A549 (cell line): ENCODE measurements around the gene MAPK8IP3. TPM values are rescaled to one million over a fixed set of nuclear protein-coding genes. Genes with fewer than 3 reads are reported as not detected.

Source experiments
- ATAC-seq, 2 experiments: fragments of 200-7000 bp in 1 of 2; fragments of >200 bp in 1 of 2; cut with Nextera tagmentation in 1 of 2; cut with Tn5 transposase in 1 of 2; 3 replicates each; pipeline versions ENCODE4 v1.8.0 to v1.9.1; 2018 to 2020; ENCODE audit warnings: mild to moderate bottlenecking in 1 of 2, moderate library complexity in 1 of 2
- CTCF ChIA-PET: fragments of 300-600 bp; sonication (Branson Sonifier 250); formaldehyde crosslinking; extraction: SDS; loops from one replicate; lab custom pipeline; 2021; ENCODE audit warnings: antibody characterized with exemption, inconsistent platforms; lab: Yijun Ruan, JAX
- POLR2A ChIA-PET: fragments of 350-600 bp; formaldehyde crosslinking; extraction: SDS; loops from one replicate; lab custom pipeline; 2021; ENCODE audit warnings: antibody characterized with exemption, inconsistent platforms; lab: Yijun Ruan, JAX
- DNase-seq, 2 experiments: peaks; one replicate each; pipeline versions ENCODE4 v3.0.0 to v3.0.0-alpha.2; 2011 to 2016; ENCODE audit warnings: low read depth in 1 of 2, low spot score in 1 of 2
- FAIRE-seq: peaks from 2 replicates; lab custom pipeline; 2011; peaks lifted over from hg19 to GRCh38; lab: Jason Lieb, UNC
- H3K27ac ChIP-seq, 2 experiments: fragments of >200 bp; sonication (Bioruptor Twin); formaldehyde crosslinking; 3 replicates each; pipeline ENCODE4 v1.5.1; 2016 to 2017
- H3K4me1 ChIP-seq: fragments of >200 bp; sonication (Bioruptor Twin); formaldehyde crosslinking; 3 replicates; pipeline ENCODE4 v1.6.1; 2016
- H3K4me2 ChIP-seq: fragments of >200 bp; sonication (Bioruptor Twin); formaldehyde crosslinking; 3 replicates; pipeline ENCODE4 v1.6.1; 2016
- H3K4me3 ChIP-seq: fragments of >200 bp; sonication (Bioruptor Twin); formaldehyde crosslinking; 3 replicates; pipeline ENCODE4 v1.5.1; 2016
- H3K9me3 ChIP-seq: fragments of >200 bp; sonication (Bioruptor Twin); formaldehyde crosslinking; 3 replicates; pipeline ENCODE4 v1.6.1; 2016
- CHD4 ChIP-seq: fragments of 200-600 bp; sonication (generic); IDR thresholded peaks from 2 replicates; pipeline ENCODE4 v1.6.1; 2016; ENCODE audit warnings: antibody characterized with exemption, mild to moderate bottlenecking, borderline replicate concordance
- EHF ChIP-seq: fragments of 250-450 bp; sonication (Bioruptor Pico); IDR thresholded peaks from 2 replicates; pipeline ENCODE4 v1.5.0; 2020; ENCODE audit warnings: mild to moderate bottlenecking
- EHMT2 ChIP-seq: fragments of 200-600 bp; sonication (generic); IDR thresholded peaks from 2 replicates; pipeline ENCODE4 v1.6.1; 2016; ENCODE audit warnings: antibody characterized with exemption, low read depth, mild to moderate bottlenecking, moderate library complexity
- ELK1 ChIP-seq: fragments of 150-350 bp; IDR thresholded peaks from 2 replicates; pipeline ENCODE4 v1.6.1; 2014; ENCODE audit warnings: low read depth, mild to moderate bottlenecking, low read length
- FOXS1 ChIP-seq: fragments of 250-450 bp; sonication (Bioruptor Pico); IDR thresholded peaks from 2 replicates; pipeline ENCODE4 v1.5.0; 2020; ENCODE audit warnings: mild to moderate bottlenecking, moderate library complexity
- HES2 ChIP-seq: fragments of >200 bp; sonication (Bioruptor Twin); formaldehyde crosslinking; IDR thresholded peaks from 2 replicates; pipeline ENCODE4 v1.6.1; 2016
- HOXA7 ChIP-seq: fragments of 250-450 bp; sonication (Bioruptor Pico); IDR thresholded peaks from 2 replicates; pipeline ENCODE4 v1.5.0; 2020; ENCODE audit warnings: mild to moderate bottlenecking, moderate library complexity
- HOXB5 ChIP-seq: fragments of 250-450 bp; sonication (Bioruptor Pico); IDR thresholded peaks from 2 replicates; pipeline ENCODE4 v1.5.0; 2020; ENCODE audit warnings: mild to moderate bottlenecking, moderate library complexity
- JUN ChIP-seq, 2 experiments: fragments of >200 bp; sonication (Bioruptor Twin); formaldehyde crosslinking; IDR thresholded peaks; 2 replicates in 1 of 2; 3 replicates in 1 of 2; pipeline ENCODE4 v1.6.1; 2016 to 2017
- MYC ChIP-seq: IDR thresholded peaks from 2 replicates; pipeline ENCODE4 v1.6.1; 2012; ENCODE audit warnings: mild to moderate bottlenecking, inconsistent platforms, low read length, improper control_type of control experiment, borderline replicate concordance
- NFE2L2 ChIP-seq: fragments of 150-350 bp; conservative IDR thresholded peaks from 2 replicates; pipeline ENCODE4 v1.6.1; 2014; ENCODE audit warnings: low read length
- NR3C1 ChIP-seq: fragments of >200 bp; sonication (Bioruptor Twin); formaldehyde crosslinking; IDR thresholded peaks from 3 replicates; pipeline ENCODE4 v1.6.1; 2017
- POLR2AphosphoS2 ChIP-seq: conservative IDR thresholded peaks from 2 replicates; pipeline ENCODE4 v1.6.1; 2012; ENCODE audit warnings: low read length, improper control_type of control experiment, inconsistent platforms
- RARB ChIP-seq: fragments of 250-450 bp; sonication (Bioruptor Pico); IDR thresholded peaks from 2 replicates; pipeline ENCODE4 v1.8.0; 2021; ENCODE audit warnings: mild to moderate bottlenecking, moderate library complexity
- RNF2 ChIP-seq: fragments of 200-600 bp; sonication (generic); IDR thresholded peaks from 2 replicates; pipeline ENCODE4 v1.6.1; 2016; ENCODE audit warnings: low read depth, mild to moderate bottlenecking, antibody characterized with exemption, moderate library complexity, borderline replicate concordance
- SREBF2 ChIP-seq: fragments of 450-650 bp; IDR thresholded peaks from 2 replicates; pipeline ENCODE4 v1.6.1; 2014; ENCODE audit warnings: mild to moderate bottlenecking, moderate library complexity
- TP53 ChIP-seq: fragments of 250-450 bp; sonication (Bioruptor Pico); IDR thresholded peaks from 2 replicates; pipeline ENCODE4 v1.5.0; 2021; ENCODE audit warnings: mild to moderate bottlenecking, moderate library complexity
- ZC3H11A ChIP-seq: fragments of 450-650 bp; IDR thresholded peaks from 2 replicates; pipeline ENCODE4 v1.6.1; 2014; ENCODE audit warnings: antibody characterized with exemption, mild to moderate bottlenecking
- WGBS: methylation state at CpG from one replicate; pipeline ENCODE4 v1.1.6; 2017; ENCODE audit errors: missing lambda C conversion rate; 5-methylcytosine and 5-hydroxymethylcytosine counted together
- polyA plus RNA-seq, 4 experiments: library from polyadenylated mRNA; depleted of rRNA in 3 of 4; stranded (reverse); fragments of >200 nt; fragmentation: RNase III in 1 of 4; extraction: RNeasy Plus Mini Kit Qiagen cat#74134 plus additional on column Dnase treatment in 1 of 4; gene quantifications; 2 replicates in 3 of 4; 3 replicates in 1 of 4; pipeline ENCODE4 v1.2.3, GENCODE V29; 2011 to 2017
- TF ChIP-seq, protein P1 (sequence below): fragments of 250-450 bp; sonication (Bioruptor Pico); IDR thresholded peaks from 2 replicates; pipeline ENCODE4 v1.5.0; 2021; ENCODE audit warnings: mild to moderate bottlenecking, moderate library complexity, borderline replicate concordance
- TF ChIP-seq, protein P2 (sequence below): fragments of 250-450 bp; sonication (Bioruptor Pico); IDR thresholded peaks from 2 replicates; pipeline ENCODE4 v1.5.0; 2020; ENCODE audit warnings: low read depth, mild to moderate bottlenecking, moderate library complexity

Gene MAPK8IP3
- polyA plus RNA-seq, 2 of the 4 experiments (the other 2 are of a cell fraction) = 12.0 to 53.3 TPM

- no peak for ATAC-seq
- POLR2A ChIA-PET = interaction anchor here (0.6 kb wide), 1 partner anchor 29 kb away, joined by 3 read pairs; no protein-coding TSS in a partner anchor
- no peaks in the 10 kb centered on the region for H3K9me3 ChIP-seq
- TF ChIP-seq SREBF2 = no peak
- TF ChIP-seq, protein P1, sequence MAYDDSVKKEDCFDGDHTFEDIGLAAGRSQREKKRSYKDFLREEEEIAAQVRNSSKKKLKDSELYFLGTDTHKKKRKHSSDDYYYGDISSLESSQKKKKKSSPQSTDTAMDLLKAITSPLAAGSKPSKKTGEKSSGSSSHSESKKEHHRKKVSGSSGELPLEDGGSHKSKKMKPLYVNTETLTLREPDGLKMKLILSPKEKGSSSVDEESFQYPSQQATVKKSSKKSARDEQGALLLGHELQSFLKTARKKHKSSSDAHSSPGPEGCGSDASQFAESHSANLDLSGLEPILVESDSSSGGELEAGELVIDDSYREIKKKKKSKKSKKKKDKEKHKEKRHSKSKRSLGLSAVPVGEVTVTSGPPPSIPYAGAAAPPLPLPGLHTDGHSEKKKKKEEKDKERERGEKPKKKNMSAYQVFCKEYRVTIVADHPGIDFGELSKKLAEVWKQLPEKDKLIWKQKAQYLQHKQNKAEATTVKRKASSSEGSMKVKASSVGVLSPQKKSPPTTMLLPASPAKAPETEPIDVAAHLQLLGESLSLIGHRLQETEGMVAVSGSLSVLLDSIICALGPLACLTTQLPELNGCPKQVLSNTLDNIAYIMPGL = no peak
- TF ChIP-seq POLR2AphosphoS2 = no peak
- no peak for TF ChIP-seq NFE2L2
- no peak for TF ChIP-seq ELK1
- TF ChIP-seq RARB = no peak
- TF ChIP-seq EHF = no peak
- no peak for TF ChIP-seq TP53
- TF ChIP-seq ZC3H11A = no peak
- TF ChIP-seq CHD4 = no peak
- no peak for TF ChIP-seq RNF2
- no peak for TF ChIP-seq EHMT2
- TF ChIP-seq FOXS1 (CRISPR knock-in tag) = no peak
- TF ChIP-seq MYC = no peak
- no peak for TF ChIP-seq JUN (IDR thresholded peaks at IDR 0.05)
- H3K27ac ChIP-seq = no peak overlapping the region
- H3K4me3 ChIP-seq = no peak overlapping the region
- 89% methylated on average over 25 of the region's 26 CpGs for WGBS
- H3K4me2 ChIP-seq = no peak overlapping the region
- no peak for DNase-seq
- FAIRE-seq = no peak
- H3K4me1 ChIP-seq = peaks cover 19% of the 10 kb centered on the region; the same call in 2 of the 3 replicates
- CTCF ChIA-PET = interaction anchor here (0.7 to 1.6 kb wide), 6 partner anchors 11 to 970 kb away, joined by 3 to 4 read pairs (median 4); partner anchors contain the start of gene EME2
Measured at GRCh38 chr16:1784977-1785845, 79.2 kb downstream of the MAPK8IP3 start.

DNA sequence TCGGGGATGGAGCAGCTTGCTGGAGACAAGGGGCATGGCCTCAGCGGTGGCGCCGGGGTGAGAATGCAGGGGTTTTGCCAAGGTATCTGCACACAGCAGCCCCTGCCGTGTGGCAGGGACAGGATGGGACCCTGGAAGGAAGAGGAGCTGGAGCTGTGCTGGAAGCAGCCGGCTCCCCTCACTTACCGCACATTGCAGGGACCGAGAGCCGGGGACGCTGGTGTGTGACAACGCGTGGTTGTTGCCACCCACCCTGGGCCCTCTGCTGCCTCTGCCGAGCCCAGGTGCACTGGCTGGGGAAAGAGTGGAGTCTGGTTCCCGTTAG lies 79.8 kb downstream of the MAPK8IP3 start:
- POLR2A ChIA-PET = no interaction called here
- Histone ChIP-seq H3K4me1 (peaks cover 14% of the 10 kb centered on the region; the same call in 2 of the 3 replicates), H3K27ac (no peak overlapping the region), H3K9me3 (no peaks in the 10 kb centered on the region), H3K4me2 (no peak overlapping the region), H3K4me3 (no peak overlapping the region)
- WGBS = 91% methylated on average over 11 of the region's 14 CpGs
- DNase-seq (no peak), FAIRE-seq (no peak), ATAC-seq (no peak)
- CTCF ChIA-PET = interaction anchor here (0.7 to 1.3 kb wide), 3 partner anchors 11 to 78 kb away, joined by 3 to 4 read pairs (median 3); no protein-coding TSS in a partner anchor
- TF ChIP-seq, protein P2, sequence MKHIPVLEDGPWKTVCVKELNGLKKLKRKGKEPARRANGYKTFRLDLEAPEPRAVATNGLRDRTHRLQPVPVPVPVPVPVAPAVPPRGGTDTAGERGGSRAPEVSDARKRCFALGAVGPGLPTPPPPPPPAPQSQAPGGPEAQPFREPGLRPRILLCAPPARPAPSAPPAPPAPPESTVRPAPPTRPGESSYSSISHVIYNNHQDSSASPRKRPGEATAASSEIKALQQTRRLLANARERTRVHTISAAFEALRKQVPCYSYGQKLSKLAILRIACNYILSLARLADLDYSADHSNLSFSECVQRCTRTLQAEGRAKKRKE = no peak
- TF ChIP-seq NR3C1 (no peak), TP53 (no peak), HOXA7 (CRISPR knock-in tag) (no peak), HOXB5 (CRISPR knock-in tag) (no peak), HES2 (no peak)
- TF ChIP-seq, protein P1 = no peak
